PC-9 (cell line): ENCODE measurements around the gene PPP1R7. TPM values are rescaled to one million over a fixed set of nuclear protein-coding genes. Genes with fewer than 3 reads are reported as not detected.
A peak's percentile ranks its signal among the peaks of the same experiment; 100 is the strongest.

Experiments
- BruUV-seq: library from RNA; stranded (reverse); fragments of 400-500 nt; replicated peaks from 2 replicates; lab custom pipeline; 2021; lab: Mats Ljungman, UMichigan
- CTCF ChIA-PET: fragments of 300-600 bp; sonication (Branson Sonifier 250); formaldehyde crosslinking; loops from one replicate; lab custom pipeline; 2022; ENCODE audit warnings: antibody characterized with exemption; lab: Charles Lee
- POLR2A ChIA-PET: fragments of 300-600 bp; sonication (Branson Sonifier 250); formaldehyde crosslinking; loops from one replicate; lab custom pipeline; 2022; ENCODE audit warnings: antibody characterized with exemption; ENCODE audit not compliant: unreplicated experiment; lab: Charles Lee
- DNase-seq, 2 experiments: peaks; one replicate each; pipeline versions ENCODE4 v3.0.0 to v3.0.0-alpha.2; 2015 to 2022; ENCODE audit warnings: mixed read lengths in 1 of 2
- H2AFZ ChIP-seq: fragments of 200-600 bp; sonication (generic); 2 replicates; pipeline ENCODE4 v1.8.1; 2017; ENCODE audit warnings: antibody characterized with exemption
- H3F3A ChIP-seq: fragments of 200-600 bp; sonication (generic); 2 replicates; pipeline ENCODE4 v1.8.1; 2017; ENCODE audit warnings: antibody characterized with exemption, mild to moderate bottlenecking, low read depth; ENCODE audit not compliant: insufficient read depth
- H3K27ac ChIP-seq: fragments of 200-600 bp; sonication (generic); 2 replicates; pipeline ENCODE4 v1.6.1; 2016; ENCODE audit warnings: mixed run types
- H3K27me3 ChIP-seq: fragments of 200-600 bp; sonication (generic); 2 replicates; pipeline ENCODE4 v1.6.1; 2016; ENCODE audit warnings: low read depth, mixed run types; ENCODE audit not compliant: insufficient read depth
- H3K36me3 ChIP-seq: fragments of 200-600 bp; sonication (generic); 2 replicates; pipeline ENCODE4 v1.6.1; 2016; ENCODE audit warnings: low read depth, mixed run types
- H3K4me1 ChIP-seq: fragments of 200-600 bp; sonication (generic); replicated peaks from 2 replicates; pipeline ENCODE4 v1.6.1; 2016; ENCODE audit warnings: mixed run types; ENCODE audit not compliant: insufficient read depth
- H3K4me2 ChIP-seq: fragments of 200-600 bp; sonication (generic); 2 replicates; pipeline ENCODE4 v1.6.1; 2017; ENCODE audit warnings: mixed run types
- H3K4me3 ChIP-seq: fragments of 200-600 bp; sonication (generic); 2 replicates; pipeline ENCODE4 v1.6.1; 2016; ENCODE audit warnings: mixed run types
- H3K79me2 ChIP-seq: fragments of 200-600 bp; sonication (generic); 2 replicates; pipeline ENCODE4 v1.6.1; 2017; ENCODE audit warnings: low read depth, mixed run types
- H3K9me2 ChIP-seq: fragments of 200-600 bp; sonication (generic); 2 replicates; pipeline ENCODE4 v1.8.1; 2017; ENCODE audit warnings: mild to moderate bottlenecking; ENCODE audit not compliant: insufficient read depth
- H3K9me3 ChIP-seq: fragments of 200-600 bp; sonication (generic); 2 replicates; pipeline ENCODE4 v1.8.1; 2016; ENCODE audit warnings: low read depth; ENCODE audit not compliant: insufficient read depth
- H4K20me1 ChIP-seq: fragments of 200-600 bp; sonication (generic); 2 replicates; pipeline ENCODE4 v1.8.1; 2017; ENCODE audit not compliant: insufficient read depth
- CTCF ChIP-seq: fragments of 200-600 bp; sonication (generic); conservative IDR thresholded peaks from 2 replicates; pipeline ENCODE4 v1.6.1; 2017; ENCODE audit warnings: mixed run types, antibody characterized with exemption, mild to moderate bottlenecking, moderate library complexity
- EZH2 ChIP-seq: fragments of 200-600 bp; sonication (generic); IDR thresholded peaks from 2 replicates; pipeline ENCODE4 v1.8.0; 2017; ENCODE audit warnings: antibody characterized with exemption, low read depth
- intact Hi-C: fragments of 100-400 bp; cut with micrococcal nuclease; formaldehyde crosslinking; loops from one replicate; pipeline ENCODE4 v1.10.0; 2022; ENCODE audit not compliant: unreplicated experiment
- total RNA-seq: library from RNA; stranded (reverse); gene quantifications from 2 replicates; pipeline ENCODE4 v1.2.3, GENCODE V29; 2021

PPP1R7 gene
- total RNA-seq, 1 experiment from 2014 or later = 113 TPM

GRCh38 chr2:241209271-241209670 lies 59.0 kb downstream of the PPP1R7 start:
- Histone ChIP-seq H3K27me3 (peaks cover 60% of the 10 kb centered on the region), H3K27ac (no peak overlapping the region), H3F3A (peaks cover 8% of the 10 kb centered on the region; the same call in 1 of the 2 replicates), H4K20me1 (no peaks in the 10 kb centered on the region), H3K9me3 (no peaks in the 10 kb centered on the region), H2AFZ (no peak overlapping the region), H3K9me2 (no peaks in the 10 kb centered on the region), H3K4me1 (no peaks in the 10 kb centered on the region), H3K36me3 (no peaks in the 10 kb centered on the region), H3K4me3 (no peak overlapping the region), H3K79me2 (no peaks in the 10 kb centered on the region), H3K4me2 (no peak overlapping the region)
- no peak for DNase-seq
- ChIA-PET CTCF (no interaction called here), POLR2A (no interaction called here)
- TF ChIP-seq EZH2 (no peak), CTCF (no peak)
- intact Hi-C loops = no loop called here
- no TSS peak for BruUV-seq

- peaks cover 13% of the 10 kb centered on the region; the same call in 1 of the 2 replicates for H3F3A ChIP-seq
- peaks cover 60% of the 10 kb centered on the region for H3K27me3 ChIP-seq
- no peak overlapping the region for H3K4me3 ChIP-seq
- H3K36me3 ChIP-seq = no peaks in the 10 kb centered on the region
- ChIA-PET POLR2A (interaction anchor here (0.6 kb wide), 1 partner anchor 38 kb away, joined by 5 read pairs; no protein-coding TSS in a partner anchor), CTCF (no interaction called here)
- peak in 1 of 2 experiments; percentile 55 for DNase-seq
- no peaks in the 10 kb centered on the region for H4K20me1 ChIP-seq
- intact Hi-C loops = loop anchor here (10.0 kb wide), 1 partner anchor 106 kb away; the partner anchor contains the start of gene MTERF4
- H3K79me2 ChIP-seq = no peaks in the 10 kb centered on the region
- no peak overlapping the region for H2AFZ ChIP-seq
- TF ChIP-seq CTCF (no peak), EZH2 (no peak)
- no peak overlapping the region for H3K4me2 ChIP-seq
- no peaks in the 10 kb centered on the region for H3K9me2 ChIP-seq
- no TSS peak for BruUV-seq
- H3K4me1 ChIP-seq = no peaks in the 10 kb centered on the region
- no peaks in the 10 kb centered on the region for H3K9me3 ChIP-seq
- H3K27ac ChIP-seq = no peak overlapping the region
These were observed 61.0 kb downstream of the PPP1R7 start for GRCh38 chr2:241211276-241211675.

GRCh38 chr2:241213041-241213440 lies 62.8 kb downstream of the PPP1R7 start:
- Histone ChIP-seq H3K79me2 (no peaks in the 10 kb centered on the region), H3K4me1 (no peaks in the 10 kb centered on the region), H3K9me3 (no peaks in the 10 kb centered on the region), H3K27ac (no peak overlapping the region), H3K4me3 (no peak overlapping the region), H4K20me1 (no peaks in the 10 kb centered on the region), H3F3A (peaks cover 24% of the 10 kb centered on the region), H3K9me2 (no peaks in the 10 kb centered on the region), H3K36me3 (no peaks in the 10 kb centered on the region), H3K4me2 (no peak overlapping the region), H2AFZ (no peak overlapping the region), H3K27me3 (peaks cover 56% of the 10 kb centered on the region)
- TF ChIP-seq CTCF (no peak), EZH2 (no peak)
- no peak for DNase-seq
- ChIA-PET CTCF (no interaction called here), POLR2A (interaction anchor here (0.7 kb wide), 1 partner anchor 40 kb away, joined by 15 read pairs; no protein-coding TSS in a partner anchor)
- intact Hi-C loops = loop anchor here (10.0 kb wide), 1 partner anchor 108 kb away; the partner anchor contains the start of gene MTERF4
- BruUV-seq = no TSS peak
